ENCODE measurements around the gene ALDH1A2.

The ALDH1A2 gene

DNA sequence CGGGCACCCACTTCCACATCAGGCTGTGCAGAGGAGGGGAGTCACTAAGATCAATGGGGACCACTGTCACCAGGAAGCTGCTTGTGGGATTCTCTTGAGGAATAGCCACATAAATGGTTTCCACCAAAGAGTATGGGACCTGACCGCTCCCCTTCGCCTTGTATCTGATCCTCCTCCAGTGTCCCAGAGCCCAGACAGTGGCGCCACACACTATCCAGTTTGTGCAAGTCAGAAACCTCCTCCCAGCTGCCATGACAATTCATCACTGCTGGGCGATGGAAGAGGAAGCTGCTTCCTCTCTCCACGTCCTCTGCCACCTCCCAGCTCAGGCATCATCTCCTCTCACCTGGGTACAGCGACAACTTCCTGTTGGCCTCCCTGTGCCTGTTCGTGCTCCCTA lies 147.5 kb downstream of the ALDH1A2 start:
- no peaks in the 10 kb centered on the region for H3K4me1 ChIP-seq (ENCODE audit: control insufficient read depth, insufficient read depth, low read length, poor library complexity, severe bottlenecking)
- no peaks in the 10 kb centered on the region for H3K9me3 ChIP-seq (ENCODE audit: control insufficient read depth, low read length)
- H3K4me3 ChIP-seq (ENCODE audit: insufficient read depth, low read depth, low read length, poor library complexity, severe bottlenecking), result no peak overlapping the region
- no peak overlapping the region for H3K27ac ChIP-seq (ENCODE audit: insufficient read depth, low read length, poor library complexity, severe bottlenecking)
- no peaks in the 10 kb centered on the region for H3K27me3 ChIP-seq (replicated peaks; ENCODE audit: control insufficient read depth, insufficient read depth, low read length, poor library complexity, severe bottlenecking)
- no peaks in the 10 kb centered on the region for H3K36me3 ChIP-seq (ENCODE audit: control insufficient read depth, insufficient read depth, low read length)
- no peak for DNase-seq

DNA sequence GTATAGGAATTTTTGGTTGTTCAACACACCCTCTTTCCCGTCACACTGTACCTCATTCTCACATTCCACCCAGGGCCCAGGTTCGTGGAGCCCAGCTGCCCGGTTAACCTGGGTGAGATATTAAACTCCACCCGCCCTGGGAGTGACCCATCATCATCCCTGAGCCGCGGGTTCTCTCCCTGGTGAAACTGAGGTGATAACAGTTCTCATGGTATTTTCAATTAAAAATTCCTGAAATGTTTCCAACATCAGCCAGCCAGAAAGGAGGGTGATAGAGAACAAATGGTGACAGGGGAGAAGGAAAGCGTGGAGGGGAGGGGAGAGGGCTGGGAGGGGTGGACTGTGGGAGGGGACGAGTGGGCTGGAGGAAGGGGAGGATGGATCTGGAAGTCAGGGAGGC lies 148.8 kb downstream of the ALDH1A2 start:
- H3K27ac ChIP-seq (ENCODE audit: insufficient read depth, low read length, poor library complexity, severe bottlenecking), result no peak overlapping the region
- no peak for DNase-seq

DNA sequence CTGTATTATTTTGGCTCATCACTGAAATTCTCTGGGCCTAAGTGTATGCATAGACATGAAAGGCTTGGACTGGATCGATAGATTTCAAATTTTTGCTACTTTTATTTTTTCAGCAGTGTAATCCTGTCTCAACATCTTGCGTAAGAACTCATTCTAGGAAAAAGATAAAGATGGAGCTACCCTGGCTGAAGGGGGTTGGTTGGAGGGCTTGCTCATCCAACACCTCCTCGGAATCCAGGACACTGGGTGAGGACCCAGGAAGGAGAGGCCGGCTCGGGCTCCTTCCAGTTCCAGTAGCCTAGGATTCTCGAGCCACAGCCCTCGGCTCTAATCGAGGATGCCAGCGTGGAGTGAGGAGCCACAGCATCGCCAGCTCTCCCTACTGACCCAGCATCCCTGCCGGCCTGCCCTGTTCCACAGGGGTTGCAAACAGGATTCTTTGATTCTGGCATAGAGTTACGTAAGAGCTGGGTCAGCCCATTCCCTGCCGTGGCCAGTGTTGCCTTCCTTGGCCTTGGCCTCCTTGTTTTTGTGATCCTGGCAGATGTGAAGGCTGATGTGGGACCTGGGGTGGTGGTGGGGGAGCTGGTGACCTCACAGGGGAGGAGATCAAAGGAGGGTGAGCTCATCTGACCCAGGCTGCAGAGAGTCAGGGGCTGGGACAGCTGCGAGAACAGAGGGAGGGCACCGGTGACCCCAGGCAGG lies 149.5 kb downstream of the ALDH1A2 start:
- no peaks in the 10 kb centered on the region for H3K4me1 ChIP-seq (ENCODE audit: control insufficient read depth, insufficient read depth, low read length, poor library complexity, severe bottlenecking)
- no peak overlapping the region for H3K4me3 ChIP-seq (ENCODE audit: insufficient read depth, low read depth, low read length, poor library complexity, severe bottlenecking)
- no peaks in the 10 kb centered on the region for H3K27me3 ChIP-seq (replicated peaks; ENCODE audit: control insufficient read depth, insufficient read depth, low read length, poor library complexity, severe bottlenecking)
- H3K9me3 ChIP-seq (ENCODE audit: control insufficient read depth, low read length), result no peaks in the 10 kb centered on the region
- DNase-seq, result no peak
- no peak overlapping the region for H3K27ac ChIP-seq (ENCODE audit: insufficient read depth, low read length, poor library complexity, severe bottlenecking)
- no peaks in the 10 kb centered on the region for H3K36me3 ChIP-seq (ENCODE audit: control insufficient read depth, insufficient read depth, low read length)

More for the DNA sequence above, 148.8 kb downstream of the ALDH1A2 start:
- no peaks in the 10 kb centered on the region for H3K4me1 ChIP-seq (ENCODE audit: control insufficient read depth, insufficient read depth, low read length, poor library complexity, severe bottlenecking)
- no peaks in the 10 kb centered on the region for H3K36me3 ChIP-seq (ENCODE audit: control insufficient read depth, insufficient read depth, low read length)
- H3K9me3 ChIP-seq (ENCODE audit: control insufficient read depth, low read length), result no peaks in the 10 kb centered on the region
- H3K4me3 ChIP-seq (ENCODE audit: insufficient read depth, low read depth, low read length, poor library complexity, severe bottlenecking), result no peak overlapping the region
- H3K27me3 ChIP-seq (replicated peaks; ENCODE audit: control insufficient read depth, insufficient read depth, low read length, poor library complexity, severe bottlenecking), result no peaks in the 10 kb centered on the region

DNA sequence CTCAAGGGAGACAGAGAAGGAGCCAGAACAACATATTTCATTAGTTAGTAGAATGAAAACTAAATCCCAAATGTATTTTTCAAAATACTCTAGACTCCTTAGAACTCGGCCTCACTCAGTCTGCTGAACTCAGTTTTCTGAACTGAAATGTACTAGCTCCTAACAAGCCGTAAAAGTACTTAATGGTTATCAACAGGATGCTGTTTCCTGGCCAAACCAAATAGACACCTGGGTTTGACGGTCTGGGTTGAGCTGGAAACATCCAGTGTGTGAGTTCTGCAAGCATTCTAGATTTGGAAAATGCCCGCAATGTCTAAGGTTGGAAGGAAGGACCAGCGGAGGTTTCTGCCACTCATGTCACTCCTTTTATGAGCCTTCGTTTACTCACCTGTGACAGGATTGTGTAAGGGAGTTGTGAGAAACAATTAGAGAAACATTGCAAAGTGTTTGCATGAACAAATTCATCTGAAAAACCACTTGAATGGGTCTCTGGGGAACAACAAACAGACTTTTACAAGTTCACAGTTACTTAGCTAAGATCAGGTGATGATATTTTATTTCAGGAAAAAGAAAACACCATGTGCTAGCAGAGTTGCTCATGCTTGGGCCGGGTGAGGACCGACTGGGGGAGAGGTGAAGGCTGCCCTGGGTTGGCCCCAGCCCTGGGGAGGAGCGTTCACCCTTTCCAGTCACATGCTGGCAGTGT lies 151.0 kb downstream of the ALDH1A2 start:
- Histone ChIP-seq H3K4me1 (ENCODE audit: control insufficient read depth, insufficient read depth, low read length, poor library complexity, severe bottlenecking) (no peaks in the 10 kb centered on the region), H3K9me3 (ENCODE audit: control insufficient read depth, low read length) (no peaks in the 10 kb centered on the region), H3K36me3 (ENCODE audit: control insufficient read depth, insufficient read depth, low read length) (no peaks in the 10 kb centered on the region), H3K27ac (ENCODE audit: insufficient read depth, low read length, poor library complexity, severe bottlenecking) (no peak overlapping the region), H3K27me3 (replicated peaks; ENCODE audit: control insufficient read depth, insufficient read depth, low read length, poor library complexity, severe bottlenecking) (no peaks in the 10 kb centered on the region), H3K4me3 (ENCODE audit: insufficient read depth, low read depth, low read length, poor library complexity, severe bottlenecking) (no peak overlapping the region)
- DNase-seq, result no peak

DNA sequence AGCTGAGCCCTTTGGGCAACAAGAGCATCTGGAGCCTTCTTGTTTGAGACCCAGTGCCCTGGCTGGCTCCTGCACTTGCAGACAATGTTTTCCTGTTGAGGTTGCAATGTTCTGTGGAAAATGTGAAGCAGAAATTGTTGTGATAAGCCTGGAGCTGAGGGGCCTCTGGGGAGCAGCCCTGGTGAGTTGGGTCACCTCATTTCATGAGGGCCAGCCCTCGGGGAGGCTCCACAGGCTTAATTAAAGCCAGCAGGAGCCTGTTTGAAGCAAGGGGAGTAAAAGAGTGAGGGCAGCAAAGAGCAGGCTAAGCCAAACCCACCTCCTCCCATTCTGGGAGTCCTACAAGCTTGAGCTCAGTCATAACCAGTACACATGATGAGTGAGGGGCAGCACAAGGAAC lies 154.3 kb downstream of the ALDH1A2 start:
- Histone ChIP-seq H3K27me3 (replicated peaks; ENCODE audit: control insufficient read depth, insufficient read depth, low read length, poor library complexity, severe bottlenecking) (peaks cover 1% of the 10 kb centered on the region), H3K4me3 (ENCODE audit: insufficient read depth, low read depth, low read length, poor library complexity, severe bottlenecking) (no peak overlapping the region), H3K4me1 (ENCODE audit: control insufficient read depth, insufficient read depth, low read length, poor library complexity, severe bottlenecking) (no peaks in the 10 kb centered on the region), H3K9me3 (ENCODE audit: control insufficient read depth, low read length) (no peaks in the 10 kb centered on the region), H3K36me3 (ENCODE audit: control insufficient read depth, insufficient read depth, low read length) (no peaks in the 10 kb centered on the region), H3K27ac (ENCODE audit: insufficient read depth, low read length, poor library complexity, severe bottlenecking) (no peak overlapping the region)
- no peak for DNase-seq

DNA sequence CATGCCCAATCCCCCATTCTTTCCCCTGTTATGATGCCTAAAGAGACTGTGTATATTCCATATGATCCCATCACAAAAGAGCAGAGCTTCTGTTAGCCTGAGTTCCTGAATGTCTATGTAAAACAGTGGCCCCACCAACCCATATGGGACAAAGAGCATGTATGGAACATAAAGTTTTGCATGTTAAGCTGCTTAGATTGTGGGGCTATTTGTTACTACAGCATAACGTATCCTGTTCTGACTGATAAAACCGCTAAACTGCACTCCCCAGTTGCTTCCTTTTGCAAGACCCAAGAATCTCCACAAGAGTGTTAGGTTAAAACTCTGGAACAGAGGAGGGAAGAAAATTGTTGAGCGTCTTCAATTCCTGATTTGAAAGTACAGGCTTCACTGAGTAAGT lies 154.8 kb downstream of the ALDH1A2 start:
- DNase-seq, result no peak
- H3K27ac ChIP-seq (ENCODE audit: insufficient read depth, low read length, poor library complexity, severe bottlenecking), result no peak overlapping the region
- H3K4me1 ChIP-seq (ENCODE audit: control insufficient read depth, insufficient read depth, low read length, poor library complexity, severe bottlenecking), result no peaks in the 10 kb centered on the region
- H3K27me3 ChIP-seq (replicated peaks; ENCODE audit: control insufficient read depth, insufficient read depth, low read length, poor library complexity, severe bottlenecking), result peaks cover 3% of the 10 kb centered on the region
- H3K9me3 ChIP-seq (ENCODE audit: control insufficient read depth, low read length), result no peaks in the 10 kb centered on the region
- no peaks in the 10 kb centered on the region for H3K36me3 ChIP-seq (ENCODE audit: control insufficient read depth, insufficient read depth, low read length)
- no peak overlapping the region for H3K4me3 ChIP-seq (ENCODE audit: insufficient read depth, low read depth, low read length, poor library complexity, severe bottlenecking)

DNA sequence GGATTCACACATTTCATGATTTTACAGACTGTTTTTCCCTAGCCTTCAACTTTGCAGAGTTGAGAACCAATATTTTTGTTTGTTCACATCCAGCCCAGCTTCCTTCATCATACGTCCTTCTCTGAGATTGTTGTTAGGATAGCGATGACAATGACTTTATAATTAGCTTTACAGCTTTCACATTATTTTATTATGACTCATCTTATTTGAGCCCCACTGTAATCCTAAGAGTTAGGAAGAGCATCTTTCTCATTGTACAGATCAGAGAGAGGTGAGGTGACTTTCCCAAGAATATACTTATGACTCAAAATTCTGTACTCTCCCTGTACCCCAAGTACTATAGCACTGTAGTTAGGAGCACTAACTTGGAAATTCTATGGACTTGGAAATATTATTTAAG lies 156.1 kb downstream of the ALDH1A2 start:
- Histone ChIP-seq H3K36me3 (ENCODE audit: control insufficient read depth, insufficient read depth, low read length) (no peaks in the 10 kb centered on the region), H3K9me3 (ENCODE audit: control insufficient read depth, low read length) (no peaks in the 10 kb centered on the region), H3K27ac (ENCODE audit: insufficient read depth, low read length, poor library complexity, severe bottlenecking) (no peak overlapping the region), H3K27me3 (replicated peaks; ENCODE audit: control insufficient read depth, insufficient read depth, low read length, poor library complexity, severe bottlenecking) (peaks cover 3% of the 10 kb centered on the region), H3K4me1 (ENCODE audit: control insufficient read depth, insufficient read depth, low read length, poor library complexity, severe bottlenecking) (no peaks in the 10 kb centered on the region), H3K4me3 (ENCODE audit: insufficient read depth, low read depth, low read length, poor library complexity, severe bottlenecking) (no peak overlapping the region)
- no peak for DNase-seq

DNA sequence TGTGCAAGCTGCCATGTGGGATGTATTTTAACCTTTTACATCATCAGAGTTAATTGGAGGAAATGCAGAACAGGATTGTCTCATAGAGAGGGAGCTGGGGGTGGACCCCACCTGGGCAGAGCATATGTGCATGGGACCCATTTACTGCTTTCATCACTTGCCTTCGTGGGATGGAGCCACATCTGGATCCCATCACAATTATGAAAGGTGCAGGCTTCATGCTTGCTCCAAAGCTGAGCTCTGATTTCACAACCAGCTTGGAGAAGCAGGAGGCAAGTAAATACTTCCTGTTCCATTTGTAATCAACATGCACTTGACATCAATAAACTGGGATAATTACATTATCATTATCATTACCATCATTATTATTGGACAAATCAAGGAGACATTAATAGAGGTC lies 161.9 kb downstream of the ALDH1A2 start:
- H3K36me3 ChIP-seq (ENCODE audit: control insufficient read depth, insufficient read depth, low read length), result no peaks in the 10 kb centered on the region
- no peak for DNase-seq
- no peak overlapping the region for H3K4me3 ChIP-seq (ENCODE audit: insufficient read depth, low read depth, low read length, poor library complexity, severe bottlenecking)
- H3K27ac ChIP-seq (ENCODE audit: insufficient read depth, low read length, poor library complexity, severe bottlenecking), result no peak overlapping the region
- peaks cover 3% of the 10 kb centered on the region for H3K27me3 ChIP-seq (replicated peaks; ENCODE audit: control insufficient read depth, insufficient read depth, low read length, poor library complexity, severe bottlenecking)
- H3K4me1 ChIP-seq (ENCODE audit: control insufficient read depth, insufficient read depth, low read length, poor library complexity, severe bottlenecking), result no peaks in the 10 kb centered on the region
- H3K9me3 ChIP-seq (ENCODE audit: control insufficient read depth, low read length), result no peaks in the 10 kb centered on the region

Measured in effector memory CD4-positive, alpha-beta T cell (primary cell).